CD14-positive monocyte (primary cell): ENCODE measurements around the gene PPP1R3C. TPM values are rescaled to one million over a fixed set of nuclear protein-coding genes. Genes with fewer than 3 reads are reported as not detected.

Experiments
- DNase-seq, 3 donors: peaks; one replicate each; pipeline ENCODE4 v3.0.0-alpha.2; 2011 to 2022
- H2AFZ ChIP-seq: 2 replicates; pipeline ENCODE4 v1.6.0; 2012; ENCODE audit warnings: mild to moderate bottlenecking, low read depth, low read length, inconsistent platforms; ENCODE audit not compliant: insufficient read depth, poor library complexity, severe bottlenecking
- H3K27ac ChIP-seq, 2 donors: 1 replicate in 1 of 2; 2 replicates in 1 of 2; pipeline ENCODE4 v1.5.1; 2012 to 2013; ENCODE audit warnings: low read length in 2 of 2, control low read depth in 1 of 2, inconsistent platforms in 1 of 2, low read depth in 1 of 2, mild to moderate bottlenecking in 1 of 2
- H3K27me3 ChIP-seq, 2 donors: one replicate each; pipeline versions ENCODE4 v1.6.0 to v1.6.1; 2011 to 2013; ENCODE audit warnings: low read length in 2 of 2; ENCODE audit not compliant: control insufficient read depth in 2 of 2, insufficient read depth in 2 of 2
- H3K36me3 ChIP-seq, 2 donors: replicated peaks in 1 of 2; 1 replicate in 1 of 2; 2 replicates in 1 of 2; pipeline versions ENCODE4 v1.5.1 to v1.6.1; 2012 to 2013; ENCODE audit warnings: low read length in 2 of 2, control low read depth in 1 of 2, inconsistent platforms in 1 of 2, mild to moderate bottlenecking in 1 of 2; ENCODE audit not compliant: insufficient read depth in 2 of 2, control insufficient read depth in 1 of 2
- H3K4me1 ChIP-seq, 2 donors: 1 replicate in 1 of 2; 2 replicates in 1 of 2; pipeline versions ENCODE4 v1.5.1 to v1.6.1; 2012 to 2013; ENCODE audit warnings: low read length in 2 of 2, control low read depth in 1 of 2, inconsistent platforms in 1 of 2, mild to moderate bottlenecking in 1 of 2, moderate library complexity in 1 of 2; ENCODE audit not compliant: insufficient read depth in 2 of 2, control insufficient read depth in 1 of 2
- H3K4me2 ChIP-seq: replicated peaks from 2 replicates; pipeline ENCODE3; 2012; ENCODE audit warnings: low read length, moderate library complexity, mild to moderate bottlenecking; ENCODE audit not compliant: poor library complexity, severe bottlenecking; ENCODE audit errors: extremely low read depth
- H3K4me3 ChIP-seq, 3 experiments: fragments of 200-600 bp in 1 of 3; sonication (generic) in 1 of 3; replicated peaks in 1 of 3; 1 replicate in 2 of 3; 2 replicates in 1 of 3; pipeline ENCODE4 v1.5.1; 2011 to 2013; ENCODE audit warnings: low read length in 3 of 3, mild to moderate bottlenecking in 3 of 3, control low read depth in 2 of 3, low read depth in 2 of 3, inconsistent platforms in 1 of 3, moderate library complexity in 1 of 3
- H3K79me2 ChIP-seq: 2 replicates; pipeline ENCODE4 v1.6.0; 2012; ENCODE audit warnings: mild to moderate bottlenecking, control low read depth, inconsistent platforms, low read length, moderate library complexity; ENCODE audit not compliant: insufficient read depth
- H3K9ac ChIP-seq: 2 replicates; pipeline ENCODE4 v1.6.0; 2017; ENCODE audit warnings: low read length, mild to moderate bottlenecking; ENCODE audit not compliant: insufficient read depth, poor library complexity, severe bottlenecking
- H3K9me3 ChIP-seq, 2 donors: replicated peaks in 1 of 2; 1 replicate in 1 of 2; 2 replicates in 1 of 2; pipeline versions ENCODE4 v1.5.1 to v1.6.1; 2012 to 2013; ENCODE audit warnings: low read length in 2 of 2, control low read depth in 1 of 2; ENCODE audit not compliant: control insufficient read depth in 1 of 2, insufficient read depth in 1 of 2
- H4K20me1 ChIP-seq: 2 replicates; pipeline ENCODE4 v1.6.0; 2012; ENCODE audit warnings: mild to moderate bottlenecking, low read length, control low read depth, moderate library complexity; ENCODE audit not compliant: insufficient read depth
- H3K27ac Mint-ChIP-seq, 7 donors: one replicate each; pipeline ENCODE4 v1.8.0; 2020; ENCODE audit warnings: mild to moderate bottlenecking in 7 of 7, mixed read lengths in 7 of 7, moderate library complexity in 6 of 7, inconsistent platforms in 2 of 7
- H3K27me3 Mint-ChIP-seq, 3 donors: one replicate each; pipeline ENCODE4 v1.8.0; 2021 to 2022; ENCODE audit warnings: low read depth in 3 of 3, mild to moderate bottlenecking in 3 of 3, mixed read lengths in 3 of 3, moderate library complexity in 3 of 3, inconsistent platforms in 1 of 3
- H3K36me3 Mint-ChIP-seq, 2 donors: one replicate each; pipeline ENCODE4 v1.8.0; 2020; ENCODE audit warnings: mixed read lengths in 2 of 2, inconsistent platforms in 1 of 2, mild to moderate bottlenecking in 1 of 2
- H3K4me1 Mint-ChIP-seq: one replicate; pipeline ENCODE4 v1.8.0; 2020; ENCODE audit warnings: mild to moderate bottlenecking, mixed read lengths
- H3K4me3 Mint-ChIP-seq, 2 donors: one replicate each; pipeline ENCODE4 v1.8.0; 2020; ENCODE audit warnings: mild to moderate bottlenecking in 2 of 2, mixed read lengths in 2 of 2, moderate library complexity in 1 of 2
- H3K9me3 Mint-ChIP-seq, 7 donors: one replicate each; pipeline ENCODE4 v1.8.0; 2020 to 2022; ENCODE audit warnings: mixed read lengths in 7 of 7, mild to moderate bottlenecking in 6 of 7, moderate library complexity in 6 of 7, inconsistent platforms in 2 of 7
- WGBS: methylation state at CpG from one replicate; pipeline ENCODE4 v1.1.5; 2013; ENCODE audit warnings: missing lambda C conversion rate; ENCODE audit not compliant: insufficient coverage; 5-methylcytosine and 5-hydroxymethylcytosine counted together
- intact Hi-C, 2 donors: fragments of 100-400 bp; cut with micrococcal nuclease; formaldehyde crosslinking; loops; one replicate each; pipeline versions ENCODE4 v1.15.0 to v1.15.1; 2023
- polyA plus RNA-seq, 3 donors: library from polyadenylated mRNA; depleted of rRNA in 1 of 3; unstranded in 2 of 3; stranded (reverse) in 1 of 3; fragments of 300-500 nt in 2 of 3; fragments of >200 nt in 1 of 3; fragmentation: Illumina TruSeq in 2 of 3; gene quantifications; 1 replicate in 2 of 3; 2 replicates in 1 of 3; pipeline ENCODE4 v1.2.3, GENCODE V29; 2012 to 2021
- TF ChIP-seq, protein P1 (sequence below): fragments of 200-600 bp; IDR thresholded peaks from one replicate; pipeline ENCODE4 v1.8.0; 2022; ENCODE audit warnings: antibody characterized with exemption, mild to moderate bottlenecking

Gene PPP1R3C
- polyA plus RNA-seq, 3 donors, result not detected

DNA sequence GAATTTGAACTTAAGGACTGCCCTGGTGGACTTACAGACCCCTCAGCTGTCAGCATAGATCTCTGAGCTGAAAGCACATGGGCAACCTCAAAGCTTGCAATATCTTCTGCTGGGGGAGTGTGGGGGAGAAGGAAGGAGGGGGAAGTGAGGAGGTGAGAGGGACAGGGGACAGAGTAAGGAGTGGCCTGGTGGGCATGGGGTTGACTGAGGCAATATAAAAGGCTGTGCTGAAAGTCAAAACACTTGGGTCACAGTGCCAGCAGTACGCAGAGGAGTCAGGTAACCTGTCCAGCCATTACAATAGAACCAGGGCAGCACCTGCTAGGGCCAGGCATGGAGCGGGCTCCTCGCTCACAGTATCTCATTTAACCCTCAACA, 43.2 kb downstream of the PPP1R3C start:
- Mint-ChIP-seq H3K9me3 (peaks cover 0 to 5% (median 0%) of the 10 kb centered on the region in 7 donors), H3K36me3 (no peaks in the 10 kb centered on the region)

DNA sequence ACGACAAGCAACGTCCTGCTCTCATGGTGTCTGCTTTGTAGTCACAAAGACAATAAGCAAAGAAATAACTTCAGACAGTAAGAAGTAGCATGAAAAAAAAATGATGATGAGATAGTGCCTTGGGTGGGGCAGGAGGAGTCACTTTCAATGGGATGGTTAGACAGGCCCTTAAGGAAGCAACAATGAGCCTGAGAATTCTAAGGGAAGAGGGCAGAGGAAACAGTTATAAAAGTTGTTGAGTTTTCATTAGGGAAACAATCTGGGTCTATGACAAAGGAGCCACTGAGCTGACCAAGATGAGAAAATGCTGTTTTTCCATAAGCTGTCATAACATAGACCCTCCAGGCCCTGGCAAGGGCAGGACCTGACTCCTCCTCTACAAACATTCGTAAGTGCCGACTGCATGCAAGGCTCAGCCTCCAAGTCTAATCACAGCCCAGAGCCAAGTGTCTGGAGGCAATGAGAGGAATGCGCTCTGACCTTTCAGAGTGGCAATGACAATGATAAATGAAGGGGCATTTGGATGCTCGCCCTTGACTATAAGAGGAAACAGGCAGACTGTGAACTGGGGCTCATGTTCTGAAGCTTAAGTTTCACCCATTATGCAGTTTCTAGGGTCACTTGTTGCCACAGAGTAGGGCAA, 43.7 kb downstream of the PPP1R3C start:
- 90% methylated on average over 2 of the region's 6 CpGs for WGBS
- no peaks in the 10 kb centered on the region for H3K4me1 Mint-ChIP-seq
- no peaks in the 10 kb centered on the region for H3K36me3 Mint-ChIP-seq
- no peak overlapping the region for H3K4me3 Mint-ChIP-seq
- Histone ChIP-seq H2AFZ (no peak overlapping the region), H3K4me1 (no peaks in the 10 kb centered on the region), H3K79me2 (no peaks in the 10 kb centered on the region), H3K27ac (no peak overlapping the region), H3K4me3 (no peak overlapping the region), H3K9ac (no peak overlapping the region), H3K27me3 (no peaks in the 10 kb centered on the region), H3K9me3 (no peaks in the 10 kb centered on the region), H3K4me2 (no peak overlapping the region), H3K36me3 (no peaks in the 10 kb centered on the region), H4K20me1 (no peaks in the 10 kb centered on the region)
- intact Hi-C loops, result no loop called here
- no peak overlapping the region for H3K27ac Mint-ChIP-seq
- peaks cover 0 to 6% (median 3%) of the 10 kb centered on the region in 7 donors for H3K9me3 Mint-ChIP-seq
- no peak for DNase-seq
- TF ChIP-seq, protein P1, sequence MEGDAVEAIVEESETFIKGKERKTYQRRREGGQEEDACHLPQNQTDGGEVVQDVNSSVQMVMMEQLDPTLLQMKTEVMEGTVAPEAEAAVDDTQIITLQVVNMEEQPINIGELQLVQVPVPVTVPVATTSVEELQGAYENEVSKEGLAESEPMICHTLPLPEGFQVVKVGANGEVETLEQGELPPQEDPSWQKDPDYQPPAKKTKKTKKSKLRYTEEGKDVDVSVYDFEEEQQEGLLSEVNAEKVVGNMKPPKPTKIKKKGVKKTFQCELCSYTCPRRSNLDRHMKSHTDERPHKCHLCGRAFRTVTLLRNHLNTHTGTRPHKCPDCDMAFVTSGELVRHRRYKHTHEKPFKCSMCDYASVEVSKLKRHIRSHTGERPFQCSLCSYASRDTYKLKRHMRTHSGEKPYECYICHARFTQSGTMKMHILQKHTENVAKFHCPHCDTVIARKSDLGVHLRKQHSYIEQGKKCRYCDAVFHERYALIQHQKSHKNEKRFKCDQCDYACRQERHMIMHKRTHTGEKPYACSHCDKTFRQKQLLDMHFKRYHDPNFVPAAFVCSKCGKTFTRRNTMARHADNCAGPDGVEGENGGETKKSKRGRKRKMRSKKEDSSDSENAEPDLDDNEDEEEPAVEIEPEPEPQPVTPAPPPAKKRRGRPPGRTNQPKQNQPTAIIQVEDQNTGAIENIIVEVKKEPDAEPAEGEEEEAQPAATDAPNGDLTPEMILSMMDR, result no peak
- peaks cover under 1 to 12% (median 1%) of the 10 kb centered on the region in 3 donors for H3K27me3 Mint-ChIP-seq

More for the DNA sequence above, 43.2 kb downstream of the PPP1R3C start:
- TF ChIP-seq, protein P1, result no peak
- H2AFZ ChIP-seq, result no peak overlapping the region
- H3K36me3 ChIP-seq, result no peaks in the 10 kb centered on the region
- peaks cover 1 to 8% (median 4%) of the 10 kb centered on the region in 3 donors for H3K27me3 Mint-ChIP-seq
- H3K4me2 ChIP-seq, result no peak overlapping the region
- H3K9ac ChIP-seq, result no peak overlapping the region
- no peak overlapping the region for H3K27ac ChIP-seq
- no peaks in the 10 kb centered on the region for H3K4me1 Mint-ChIP-seq
- H3K4me3 Mint-ChIP-seq, result no peak overlapping the region
- H3K27me3 ChIP-seq, result no peaks in the 10 kb centered on the region
- H4K20me1 ChIP-seq, result no peaks in the 10 kb centered on the region
- no CpG with 5 or more reads among the region's 3 CpGs for WGBS
- intact Hi-C loops, result no loop called here
- DNase-seq, result no peak
- H3K4me3 ChIP-seq, result no peak overlapping the region
- H3K4me1 ChIP-seq, result no peaks in the 10 kb centered on the region
- no peak overlapping the region for H3K27ac Mint-ChIP-seq
- H3K79me2 ChIP-seq, result no peaks in the 10 kb centered on the region
- H3K9me3 ChIP-seq, result no peaks in the 10 kb centered on the region
